ENCODE results near the gene SPATA31D1.

The SPATA31D1 gene

GRCh38 chr9:81981883-81982282, 6.7 kb upstream of the SPATA31D1 start:
- in situ Hi-C loops (cut with HindIII; ENCODE audit: low pct_ligation_motif_present, low sequenced_read_pairs) = no loop called here
- H3K27ac ChIP-seq = no peak overlapping the region
- DNase-seq = no peak
- H3K27me3 ChIP-seq (replicated peaks) = no peaks in the 10 kb centered on the region
- H3K36me3 ChIP-seq (replicated peaks) = no peaks in the 10 kb centered on the region
- no peak overlapping the region for H3K4me3 ChIP-seq (ENCODE audit: low read depth, low read length)
- no peak for TF ChIP-seq CTCF (IDR thresholded peaks at IDR 0.05; ENCODE audit: low read depth, low read length, missing control alignments)

- in situ Hi-C loops (cut with HindIII; ENCODE audit: low pct_ligation_motif_present, low sequenced_read_pairs) = no loop called here
- H3K4me3 ChIP-seq (ENCODE audit: low read depth, low read length) = no peak overlapping the region
- no peaks in the 10 kb centered on the region for H3K36me3 ChIP-seq (replicated peaks)
- no peak for DNase-seq
- H3K27ac ChIP-seq = no peak overlapping the region
- H3K27me3 ChIP-seq (replicated peaks) = no peaks in the 10 kb centered on the region
- no peak for TF ChIP-seq CTCF (IDR thresholded peaks at IDR 0.05; ENCODE audit: low read depth, low read length, missing control alignments)
Measured at GRCh38 chr9:81984928-81985327, 3.6 kb upstream of the SPATA31D1 start.

- Histone ChIP-seq H3K36me3 (replicated peaks) (no peaks in the 10 kb centered on the region), H3K27me3 (replicated peaks) (no peaks in the 10 kb centered on the region), H3K4me3 (ENCODE audit: low read depth, low read length) (no peak overlapping the region), H3K27ac (no peak overlapping the region)
- no peak for TF ChIP-seq CTCF (IDR thresholded peaks at IDR 0.05; ENCODE audit: low read depth, low read length, missing control alignments)
- DNase-seq = no peak
- in situ Hi-C loops (cut with HindIII; ENCODE audit: low pct_ligation_motif_present, low sequenced_read_pairs) = no loop called here
Measured at GRCh38 chr9:81986051-81986450, 2.5 kb upstream of the SPATA31D1 start.

GRCh38 chr9:81989700-81990099, 1.1 kb downstream of the SPATA31D1 start:
- no peak for DNase-seq
- Histone ChIP-seq H3K4me3 (ENCODE audit: low read depth, low read length) (no peak overlapping the region), H3K27ac (no peak overlapping the region), H3K36me3 (replicated peaks) (no peaks in the 10 kb centered on the region), H3K27me3 (replicated peaks) (no peaks in the 10 kb centered on the region)
- no peak for TF ChIP-seq CTCF (IDR thresholded peaks at IDR 0.05; ENCODE audit: low read depth, low read length, missing control alignments)
- in situ Hi-C loops (cut with HindIII; ENCODE audit: low pct_ligation_motif_present, low sequenced_read_pairs) = no loop called here

GRCh38 chr9:81993656-81994055, 5.1 kb downstream of the SPATA31D1 start:
- Histone ChIP-seq H3K27me3 (replicated peaks) (no peaks in the 10 kb centered on the region), H3K36me3 (replicated peaks) (no peaks in the 10 kb centered on the region), H3K27ac (no peak overlapping the region), H3K4me3 (ENCODE audit: low read depth, low read length) (no peak overlapping the region)
- no peak for TF ChIP-seq CTCF (IDR thresholded peaks at IDR 0.05; ENCODE audit: low read depth, low read length, missing control alignments)
- DNase-seq = no peak
- in situ Hi-C loops (cut with HindIII; ENCODE audit: low pct_ligation_motif_present, low sequenced_read_pairs) = no loop called here

- Histone ChIP-seq H3K36me3 (replicated peaks) (no peaks in the 10 kb centered on the region), H3K4me3 (ENCODE audit: low read depth, low read length) (no peak overlapping the region), H3K27ac (no peak overlapping the region), H3K27me3 (replicated peaks) (no peaks in the 10 kb centered on the region)
- no peak for TF ChIP-seq CTCF (IDR thresholded peaks at IDR 0.05; ENCODE audit: low read depth, low read length, missing control alignments)
- in situ Hi-C loops (cut with HindIII; ENCODE audit: low pct_ligation_motif_present, low sequenced_read_pairs) = no loop called here
- DNase-seq = no peak
Measured at GRCh38 chr9:81999806-82000205, 11.2 kb downstream of the SPATA31D1 start.

Measured in brain microvascular endothelial cell (primary cell).